HG03457 (cell line): ENCODE data around the gene RPS6KC1.
A peak's percentile ranks its signal among the peaks of the same experiment; 100 is the strongest.
"Not testable (repeated sequence)": the region's sequence is repeated elsewhere in the genome, so short reads cannot be mapped to it uniquely, and the experiment has no call there.

ENCODE experiments used
- ATAC-seq: cut with Tn5 transposase; IDR thresholded peaks from one replicate; pipeline ENCODE4 v1.9.1; 2021; ENCODE audit warnings: moderate number of reproducible peaks; ENCODE audit not compliant: unreplicated experiment

Gene RPS6KC1, protein sequence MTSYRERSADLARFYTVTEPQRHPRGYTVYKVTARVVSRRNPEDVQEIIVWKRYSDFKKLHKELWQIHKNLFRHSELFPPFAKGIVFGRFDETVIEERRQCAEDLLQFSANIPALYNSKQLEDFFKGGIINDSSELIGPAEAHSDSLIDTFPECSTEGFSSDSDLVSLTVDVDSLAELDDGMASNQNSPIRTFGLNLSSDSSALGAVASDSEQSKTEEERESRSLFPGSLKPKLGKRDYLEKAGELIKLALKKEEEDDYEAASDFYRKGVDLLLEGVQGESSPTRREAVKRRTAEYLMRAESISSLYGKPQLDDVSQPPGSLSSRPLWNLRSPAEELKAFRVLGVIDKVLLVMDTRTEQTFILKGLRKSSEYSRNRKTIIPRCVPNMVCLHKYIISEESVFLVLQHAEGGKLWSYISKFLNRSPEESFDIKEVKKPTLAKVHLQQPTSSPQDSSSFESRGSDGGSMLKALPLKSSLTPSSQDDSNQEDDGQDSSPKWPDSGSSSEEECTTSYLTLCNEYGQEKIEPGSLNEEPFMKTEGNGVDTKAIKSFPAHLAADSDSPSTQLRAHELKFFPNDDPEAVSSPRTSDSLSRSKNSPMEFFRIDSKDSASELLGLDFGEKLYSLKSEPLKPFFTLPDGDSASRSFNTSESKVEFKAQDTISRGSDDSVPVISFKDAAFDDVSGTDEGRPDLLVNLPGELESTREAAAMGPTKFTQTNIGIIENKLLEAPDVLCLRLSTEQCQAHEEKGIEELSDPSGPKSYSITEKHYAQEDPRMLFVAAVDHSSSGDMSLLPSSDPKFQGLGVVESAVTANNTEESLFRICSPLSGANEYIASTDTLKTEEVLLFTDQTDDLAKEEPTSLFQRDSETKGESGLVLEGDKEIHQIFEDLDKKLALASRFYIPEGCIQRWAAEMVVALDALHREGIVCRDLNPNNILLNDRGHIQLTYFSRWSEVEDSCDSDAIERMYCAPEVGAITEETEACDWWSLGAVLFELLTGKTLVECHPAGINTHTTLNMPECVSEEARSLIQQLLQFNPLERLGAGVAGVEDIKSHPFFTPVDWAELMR

DNA sequence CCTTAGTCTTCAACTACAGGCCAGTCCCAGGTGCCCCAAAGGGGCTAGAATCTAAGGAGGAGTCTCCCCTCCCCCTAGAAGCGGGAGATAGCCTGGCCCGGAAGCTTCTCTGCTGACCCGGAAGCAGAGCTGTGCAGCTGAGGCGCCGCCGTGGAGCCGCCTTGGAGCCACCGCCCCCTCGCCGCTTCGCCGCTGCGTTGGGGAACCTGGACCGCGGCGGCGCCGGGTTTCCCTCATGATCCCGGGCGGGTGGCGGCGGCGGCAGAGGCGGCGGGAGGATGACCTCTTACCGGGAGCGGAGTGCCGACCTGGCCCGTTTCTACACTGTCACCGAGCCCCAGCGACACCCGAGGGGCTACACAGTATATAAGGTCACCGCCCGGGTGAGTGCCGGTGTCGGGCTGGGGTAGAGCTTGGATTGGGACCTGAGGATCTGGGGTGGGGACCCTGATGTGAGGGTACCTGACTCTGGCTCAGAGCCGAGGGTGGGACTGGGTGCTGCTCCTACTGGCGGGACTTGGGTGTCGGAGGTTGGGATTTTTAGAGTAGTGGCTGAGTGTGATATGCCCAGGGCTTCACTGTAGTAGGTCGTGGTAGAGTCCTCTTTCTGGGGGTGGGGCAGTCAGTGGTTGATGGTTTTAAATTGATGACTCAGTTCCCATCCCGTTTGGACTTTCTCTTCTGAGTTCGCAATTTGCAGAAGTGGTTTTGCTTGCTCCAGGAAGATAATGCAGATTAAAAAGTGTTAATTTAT is at the start of gene RPS6KC1:
Gene RPS6KC1 (plus strand): TSS at position 115 of the 754 bp plus-strand sequence. CDS start 164 bp downstream, at position 279.
- peak; percentile 95 for ATAC-seq

DNA sequence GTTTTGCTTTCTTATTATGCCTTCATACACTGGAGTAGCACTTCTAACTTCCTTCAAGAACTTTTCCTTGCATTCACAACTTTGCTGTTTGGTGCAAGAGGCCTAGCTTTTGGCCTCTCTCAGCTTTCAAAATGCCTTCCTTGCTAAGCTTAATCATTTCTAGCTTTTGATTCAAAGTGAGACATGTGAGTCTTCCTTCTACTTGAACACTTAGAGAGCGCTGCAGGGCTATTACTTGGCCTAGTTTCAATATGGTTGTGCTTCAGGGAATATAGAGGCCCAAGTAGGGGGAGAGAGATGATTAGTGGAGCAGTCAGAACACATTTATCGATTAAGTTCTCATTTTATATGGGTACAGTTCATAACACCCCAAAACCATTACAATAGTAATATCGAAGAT is 47.8 kb upstream of the RPS6KC1 start:
- no peak for ATAC-seq

DNA sequence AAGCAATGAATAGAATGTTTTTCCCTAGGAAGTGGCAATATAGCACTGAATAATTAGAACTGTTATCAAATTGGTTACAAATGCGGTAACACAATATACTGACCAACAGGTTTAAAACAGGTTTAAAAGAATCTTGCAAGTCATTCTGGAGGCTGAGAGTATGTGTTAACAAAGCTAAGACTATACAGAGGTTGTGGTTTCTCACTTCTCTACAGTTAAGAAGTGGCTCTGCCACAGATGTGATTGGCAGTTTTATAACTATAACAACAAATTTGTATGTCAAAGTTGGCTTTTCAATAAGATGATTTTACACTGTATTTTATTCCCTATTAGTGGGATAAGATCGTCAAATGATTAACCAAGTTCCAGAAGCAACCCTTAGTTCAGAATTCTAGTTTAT is 42.5 kb upstream of the RPS6KC1 start:
- ATAC-seq = no peak

DNA sequence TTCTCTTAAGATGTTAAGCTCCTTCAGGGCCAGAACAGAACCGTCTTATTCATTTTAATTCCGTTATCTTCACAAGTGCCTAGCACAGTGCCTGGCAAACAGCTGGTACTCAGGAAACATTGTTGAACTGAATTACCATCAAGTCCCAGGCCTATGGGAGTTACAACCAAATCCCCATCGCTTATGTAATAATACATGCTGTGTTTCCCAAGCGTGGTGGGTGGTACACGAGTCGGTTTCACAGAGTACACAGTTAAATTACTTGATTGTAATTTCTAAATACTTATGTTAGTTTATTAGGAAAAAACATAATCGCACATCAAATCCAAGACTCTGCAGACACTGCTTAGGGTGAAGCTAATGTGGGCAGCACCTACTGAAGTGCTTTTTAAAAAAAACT is 36.4 kb upstream of the RPS6KC1 start:
- no peak for ATAC-seq

DNA sequence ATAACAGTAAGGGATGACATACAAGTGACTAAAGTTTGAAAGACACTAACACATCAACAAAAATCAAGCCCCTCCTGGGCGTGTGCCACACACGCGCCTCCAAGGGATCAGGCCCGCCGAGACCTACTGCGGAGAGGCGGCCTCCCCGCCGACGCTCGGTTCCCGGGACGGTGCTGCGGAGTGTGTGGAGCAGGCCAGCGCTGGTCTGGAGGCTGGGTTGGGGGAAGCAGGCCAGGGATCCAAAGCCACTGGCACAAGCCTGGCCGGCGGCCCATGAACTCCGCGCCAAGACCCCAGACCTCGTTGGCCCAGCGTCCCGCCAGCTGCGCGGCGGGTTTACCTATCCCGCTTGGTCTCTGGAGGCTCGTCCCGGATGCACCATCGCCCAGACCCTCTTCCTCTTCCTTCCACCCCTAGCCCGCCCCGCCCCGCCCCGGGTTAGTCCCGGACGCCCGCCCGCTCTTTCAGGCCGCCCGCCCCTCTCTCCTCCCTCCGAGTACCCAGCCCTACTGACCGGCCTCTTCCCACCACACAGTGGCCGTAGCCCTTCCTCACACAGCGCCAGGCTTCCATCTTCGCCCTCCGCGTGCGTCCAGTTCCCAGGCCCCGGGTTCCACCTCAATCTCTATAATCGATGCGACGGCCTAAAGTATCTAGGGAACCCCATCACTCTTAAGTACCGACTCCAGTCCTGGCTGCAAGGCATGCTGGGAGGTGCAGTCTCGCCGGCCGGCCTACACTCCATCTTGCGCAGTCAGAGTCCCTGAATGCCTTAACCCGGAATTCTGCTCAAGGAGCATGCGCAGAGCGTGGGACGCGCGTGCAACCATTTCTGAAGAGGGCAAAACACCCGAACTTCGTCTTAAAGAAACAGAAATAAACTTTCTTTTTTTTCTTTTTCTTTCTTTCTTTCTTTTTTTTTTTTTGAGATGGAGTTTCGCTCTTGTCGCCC is 35.7 kb upstream of the RPS6KC1 start, which contains the start of gene ANGEL2:
Gene ANGEL2 (minus strand): TSS at position 769 of the 952 bp plus-strand sequence. CDS start 196 bp downstream, at position 573.
- peak; percentile 89 for ATAC-seq

DNA sequence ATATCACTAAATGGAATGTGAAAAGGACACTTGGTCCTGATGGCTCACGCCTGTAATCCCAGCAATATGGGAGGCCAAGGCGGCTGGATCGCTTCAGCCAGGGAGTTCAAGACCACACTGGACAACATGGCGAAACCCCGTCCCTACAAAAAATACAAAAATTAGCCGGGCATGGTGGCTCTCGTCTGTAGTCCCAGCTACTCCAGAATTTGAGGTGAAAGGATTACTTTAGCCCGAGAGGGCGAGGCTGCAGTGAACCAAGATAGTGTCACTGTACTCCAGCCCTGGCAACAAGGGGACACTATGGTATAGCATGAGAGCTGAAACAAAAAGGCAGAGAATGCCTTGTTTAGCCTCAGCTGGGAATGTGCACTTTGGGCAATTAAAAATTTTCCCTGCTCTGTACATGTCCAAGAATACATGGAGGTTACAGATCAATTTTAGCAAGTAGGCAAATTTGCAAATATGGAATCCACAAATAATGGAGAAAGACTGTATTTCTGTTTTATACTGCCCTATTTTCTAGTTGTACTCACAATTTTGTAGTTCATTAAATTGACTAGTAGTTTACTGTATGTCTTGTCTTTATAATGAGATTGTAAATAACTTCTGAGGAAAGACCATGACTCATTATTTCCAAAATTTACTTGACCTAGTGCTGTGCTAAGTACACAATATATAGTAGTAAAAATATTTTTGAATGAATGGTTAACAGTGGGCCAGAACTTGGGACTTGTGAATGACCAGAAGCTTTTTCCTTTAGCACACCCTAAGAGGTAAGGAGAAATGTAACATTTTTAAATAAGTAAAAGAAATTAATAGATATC is 33.4 kb upstream of the RPS6KC1 start:
- ATAC-seq = no peak

DNA sequence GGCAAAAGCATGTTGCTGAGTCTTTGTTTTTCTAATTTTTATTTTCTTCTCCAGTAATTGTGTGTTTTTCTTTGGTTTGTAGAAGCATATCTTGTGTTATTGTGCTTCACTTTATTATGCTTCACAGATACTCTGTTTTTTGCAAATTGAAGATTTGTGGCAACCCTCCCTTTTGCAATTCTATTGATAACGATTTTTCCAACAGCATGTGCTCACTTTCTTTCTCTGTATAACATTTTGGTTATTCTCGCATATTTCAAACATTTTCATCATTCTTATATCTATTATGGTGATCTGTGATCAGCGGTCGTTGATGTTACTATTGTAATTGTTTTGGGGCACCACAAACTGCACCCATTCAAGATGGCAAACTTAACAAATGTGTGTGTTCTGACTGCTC is 31.6 kb upstream of the RPS6KC1 start:
- no peak for ATAC-seq

DNA sequence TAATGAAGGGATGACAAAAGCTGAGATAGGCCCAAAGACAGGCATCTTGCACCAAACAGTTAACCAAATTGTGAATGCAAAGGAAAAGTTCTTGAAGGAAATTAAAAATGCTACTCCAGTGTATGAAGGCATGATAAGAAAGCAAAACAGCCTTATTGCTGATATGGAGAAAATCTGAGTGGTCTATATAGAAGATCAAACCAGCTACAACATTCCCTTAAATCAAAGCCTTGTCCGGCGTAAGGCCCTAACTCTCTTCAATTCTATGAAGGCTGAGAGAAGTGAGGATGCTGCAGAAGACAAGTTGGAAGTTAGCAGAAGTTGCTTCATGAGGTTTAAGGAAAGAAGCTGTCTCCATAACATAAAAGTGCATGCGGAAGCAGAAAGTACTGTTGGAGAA is 31.0 kb upstream of the RPS6KC1 start:
- ATAC-seq = no peak

DNA sequence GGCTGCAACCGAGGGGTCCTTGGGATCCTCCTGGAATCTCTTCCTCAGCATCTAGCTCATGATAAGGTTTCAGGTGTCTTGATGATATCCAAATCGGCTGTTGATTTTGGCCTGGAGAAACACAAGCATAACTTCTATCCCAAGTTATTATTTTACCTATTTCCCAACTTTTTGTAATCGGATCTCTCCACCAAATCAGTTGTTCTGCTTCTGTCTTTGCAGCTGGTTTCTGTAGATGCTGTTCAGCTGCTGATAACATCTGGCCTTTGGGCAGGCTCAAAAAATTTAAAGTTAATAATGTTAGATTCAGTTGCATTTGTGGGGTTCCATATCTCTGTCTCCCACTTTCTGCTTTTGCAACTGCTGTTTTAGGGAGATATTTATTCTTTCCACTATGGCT is 24.0 kb upstream of the RPS6KC1 start:
- not testable (repeated sequence) for ATAC-seq

DNA sequence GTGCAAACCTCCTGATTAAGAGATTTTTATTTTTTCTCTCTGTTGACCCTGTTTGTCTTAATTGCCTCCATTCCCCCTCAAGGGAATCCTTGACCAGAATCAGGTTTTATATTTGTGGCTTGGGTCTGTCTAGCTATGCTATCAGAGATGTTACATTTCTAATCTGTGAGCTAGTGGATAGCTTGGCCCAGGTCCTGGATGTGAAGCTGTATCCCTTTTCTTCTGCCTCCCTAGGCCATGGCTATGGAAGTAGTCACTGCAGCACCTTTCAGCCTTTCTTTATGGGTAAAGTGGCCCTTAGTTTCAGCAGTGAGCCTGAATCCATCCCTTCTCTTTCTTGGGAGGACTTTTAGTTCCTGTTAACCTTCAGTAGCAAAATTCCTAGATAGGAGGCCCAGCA is 18.4 kb upstream of the RPS6KC1 start:
- no peak for ATAC-seq

DNA sequence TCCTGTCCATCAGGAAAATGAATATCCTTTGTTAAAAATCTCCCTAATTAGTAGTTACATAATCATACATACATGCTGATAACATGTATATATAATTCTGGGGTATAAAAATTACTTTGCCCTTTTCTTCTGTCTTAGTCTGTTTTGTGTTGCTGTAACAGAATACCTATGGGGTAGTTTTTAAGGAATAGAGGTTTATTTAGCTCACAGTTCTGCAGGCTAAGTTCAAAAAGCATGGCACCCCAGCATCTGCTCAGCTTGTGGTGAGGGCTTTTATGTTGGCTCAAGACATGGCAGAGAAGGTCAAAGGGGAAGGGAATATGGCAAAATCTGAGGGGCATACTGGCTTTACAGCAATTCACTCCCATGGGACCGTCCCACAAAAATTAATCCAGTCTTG is 16.3 kb upstream of the RPS6KC1 start:
- no peak for ATAC-seq

DNA sequence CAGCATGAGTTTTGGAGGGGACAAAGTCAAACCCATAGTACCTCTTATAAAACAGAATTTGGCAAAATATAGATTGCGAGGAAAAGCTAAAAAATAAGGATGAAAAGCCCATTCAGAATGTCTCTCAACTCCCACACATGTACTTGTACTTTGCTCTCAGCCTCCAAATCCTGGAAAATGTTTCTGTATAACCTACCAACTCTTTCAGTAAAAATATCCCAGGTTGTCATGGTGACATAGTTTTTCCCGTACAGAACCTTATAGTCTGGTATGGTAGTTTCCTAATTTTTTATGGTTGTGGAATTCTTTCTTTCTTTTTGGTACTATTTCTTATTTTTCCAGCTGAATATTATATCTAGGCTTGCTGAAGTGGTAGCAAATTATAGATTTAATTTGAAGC is 15.5 kb upstream of the RPS6KC1 start:
- no peak for ATAC-seq

DNA sequence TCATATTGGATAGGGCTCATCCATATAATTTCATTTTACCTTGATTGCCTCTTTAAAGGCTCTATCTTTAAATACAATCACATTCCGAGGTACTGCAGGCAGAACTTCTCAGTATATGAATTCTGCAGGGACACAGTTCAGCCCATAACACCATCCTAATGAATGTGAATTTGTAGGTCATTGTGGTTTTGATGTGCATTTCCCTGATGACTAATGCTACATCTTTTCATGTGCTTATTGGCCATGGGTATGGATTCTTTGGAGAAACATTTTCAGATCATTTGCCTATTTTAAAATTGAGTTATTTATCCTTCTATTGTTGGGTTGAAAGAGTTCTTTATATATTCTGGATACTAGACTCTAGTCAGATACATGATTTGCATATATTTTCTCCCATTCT is 9.6 kb upstream of the RPS6KC1 start:
- no peak for ATAC-seq

DNA sequence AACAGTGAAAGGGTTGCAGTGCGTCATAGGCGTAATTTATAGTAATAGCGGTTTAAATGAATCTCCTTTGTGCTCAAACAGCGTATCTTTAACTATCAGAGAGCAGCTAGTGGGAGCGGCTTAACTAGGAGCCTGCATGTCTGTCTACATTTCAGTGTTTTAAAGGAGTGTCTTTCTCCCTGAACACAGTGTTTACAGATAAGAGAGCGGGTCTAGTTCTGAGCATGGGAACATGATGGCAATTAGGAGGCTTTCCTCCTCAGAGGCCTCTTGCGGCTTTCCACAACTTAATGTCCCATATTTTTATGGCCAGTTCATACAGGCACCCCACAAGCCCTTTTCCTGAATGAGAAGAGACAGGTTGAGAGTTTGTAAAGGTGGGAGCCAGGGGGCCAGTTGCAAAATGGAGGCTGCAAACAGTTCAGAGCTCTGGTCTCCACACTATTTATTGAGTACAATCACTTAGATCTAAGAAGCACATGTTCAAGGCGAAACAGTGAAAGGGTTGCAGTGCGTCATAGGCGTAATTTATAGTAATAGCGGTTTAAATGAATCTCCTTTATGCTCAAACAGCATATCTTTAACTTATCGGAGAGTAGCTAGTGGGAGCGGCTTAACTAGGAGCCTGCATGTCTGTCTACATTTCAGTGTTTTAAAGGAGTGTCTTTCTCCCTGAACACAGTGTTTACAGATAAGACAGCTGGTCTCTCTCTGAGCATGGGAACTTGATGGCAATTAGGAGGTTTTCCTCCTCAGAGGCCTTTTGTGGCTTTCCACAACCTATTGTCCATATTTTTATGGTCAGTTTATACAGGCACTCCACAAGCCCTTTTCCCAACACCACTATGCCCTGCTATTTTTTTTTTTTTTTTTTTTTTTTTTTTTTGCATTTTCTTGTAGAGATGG is 5.5 kb upstream of the RPS6KC1 start:
- not testable (repeated sequence) for ATAC-seq

DNA sequence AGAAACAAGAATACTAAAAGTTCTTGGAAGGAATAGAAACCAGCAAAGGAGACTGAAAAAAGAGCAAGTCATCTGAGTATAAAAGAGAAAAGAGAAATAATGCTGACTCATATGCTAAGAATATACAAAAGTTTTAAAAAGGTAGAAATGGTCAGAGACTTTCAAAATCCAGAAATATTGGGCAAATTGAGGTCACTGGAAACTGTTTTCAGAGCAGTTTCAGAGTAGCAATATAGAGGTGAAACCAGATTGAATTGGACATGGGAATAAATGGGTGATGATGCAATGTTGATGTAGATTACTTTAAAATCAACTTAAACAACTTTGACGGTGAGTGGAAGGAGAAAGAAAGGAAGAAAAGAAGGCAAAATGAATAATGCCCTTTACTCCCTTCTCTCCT is 1.8 kb upstream of the RPS6KC1 start:
- no peak for ATAC-seq

DNA sequence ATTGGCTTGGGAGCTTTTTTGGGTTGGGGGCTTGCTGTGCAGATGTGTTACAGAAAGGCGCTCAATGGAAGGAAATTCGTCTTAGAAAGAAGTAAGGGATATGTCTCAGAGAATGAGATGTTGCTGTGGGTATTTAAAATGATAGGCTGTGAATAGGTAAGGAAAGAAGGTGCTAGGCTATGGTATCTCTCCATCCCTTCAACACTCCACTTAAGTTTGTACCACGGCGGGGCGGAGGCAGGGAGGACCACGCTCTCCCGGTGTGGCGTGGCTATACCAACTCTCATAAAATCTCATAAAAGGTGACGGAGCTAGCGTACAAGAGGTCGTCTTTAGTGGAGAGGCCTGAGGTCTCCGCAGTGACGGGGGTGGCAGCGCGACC is 305 bp upstream of the RPS6KC1 start:
- peak; percentile 20 for ATAC-seq

DNA sequence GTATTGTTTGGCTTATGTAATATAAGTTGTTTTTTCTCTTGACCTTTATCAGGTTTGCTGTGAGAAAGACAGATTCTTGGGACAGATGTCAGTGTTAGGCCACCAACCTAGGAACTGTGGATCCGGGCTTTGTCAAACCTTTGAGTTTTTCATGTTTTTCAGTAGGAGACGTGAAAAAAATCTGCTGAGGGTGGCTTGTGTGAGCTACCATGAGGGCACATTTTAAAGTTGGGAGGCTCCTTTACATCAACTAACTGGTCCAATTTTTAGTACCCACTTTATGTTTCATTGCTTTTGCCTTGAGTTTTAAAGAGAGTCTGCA is 801 bp downstream of the RPS6KC1 start:
- ATAC-seq = no peak

DNA sequence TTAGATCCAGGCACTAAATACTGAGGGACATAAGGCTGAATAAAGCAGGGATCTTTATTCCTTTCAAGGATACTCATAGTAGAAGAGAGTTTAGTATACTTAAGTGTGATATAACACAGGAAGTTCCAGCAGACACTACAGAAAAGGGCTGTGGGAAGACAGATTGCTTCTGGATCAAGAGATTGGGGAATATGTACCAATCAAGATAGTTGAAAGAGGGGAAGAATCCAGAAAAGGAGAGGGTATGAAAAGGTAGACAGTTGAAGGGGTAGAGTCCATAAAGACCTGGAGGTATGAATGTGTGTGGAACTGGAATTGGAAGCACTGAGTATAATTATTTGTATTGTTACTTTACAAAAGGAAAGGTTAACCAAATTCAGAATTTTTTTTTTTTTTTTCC is 2.4 kb downstream of the RPS6KC1 start:
- no peak for ATAC-seq
